Fibroblast of skin of scalp (primary cell): ENCODE data around the gene LRP5.

Experiments used
- DNase-seq: peaks from one replicate; pipeline ENCODE4 v3.0.0-alpha.2; 2013

Gene LRP5

DNA sequence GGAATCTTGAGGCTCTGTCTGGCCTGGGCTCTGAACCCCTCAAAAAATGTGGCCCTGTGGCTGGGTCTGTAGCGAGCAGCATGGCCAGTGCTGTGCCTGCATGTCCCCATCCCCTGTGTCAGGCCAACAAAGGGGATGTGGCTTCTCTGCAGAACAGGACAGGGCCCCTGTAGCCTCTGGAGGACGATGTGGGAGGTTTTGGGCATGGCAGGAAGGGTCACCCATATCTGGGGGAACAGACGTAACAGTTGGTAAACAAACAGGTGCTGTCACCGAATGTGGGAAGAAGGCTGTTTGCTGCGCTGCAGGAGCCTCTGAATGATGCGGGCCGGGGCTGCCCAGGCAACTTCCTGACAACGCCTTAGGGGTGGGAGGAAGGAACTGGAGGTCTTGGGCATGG lies 35.0 kb downstream of the LRP5 start:
- no peak for DNase-seq

DNA sequence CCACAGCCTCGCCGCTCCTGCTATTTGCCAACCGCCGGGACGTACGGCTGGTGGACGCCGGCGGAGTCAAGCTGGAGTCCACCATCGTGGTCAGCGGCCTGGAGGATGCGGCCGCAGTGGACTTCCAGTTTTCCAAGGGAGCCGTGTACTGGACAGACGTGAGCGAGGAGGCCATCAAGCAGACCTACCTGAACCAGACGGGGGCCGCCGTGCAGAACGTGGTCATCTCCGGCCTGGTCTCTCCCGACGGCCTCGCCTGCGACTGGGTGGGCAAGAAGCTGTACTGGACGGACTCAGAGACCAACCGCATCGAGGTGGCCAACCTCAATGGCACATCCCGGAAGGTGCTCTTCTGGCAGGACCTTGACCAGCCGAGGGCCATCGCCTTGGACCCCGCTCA lies 35.5 kb downstream of the LRP5 start:
- DNase-seq, result no peak

DNA sequence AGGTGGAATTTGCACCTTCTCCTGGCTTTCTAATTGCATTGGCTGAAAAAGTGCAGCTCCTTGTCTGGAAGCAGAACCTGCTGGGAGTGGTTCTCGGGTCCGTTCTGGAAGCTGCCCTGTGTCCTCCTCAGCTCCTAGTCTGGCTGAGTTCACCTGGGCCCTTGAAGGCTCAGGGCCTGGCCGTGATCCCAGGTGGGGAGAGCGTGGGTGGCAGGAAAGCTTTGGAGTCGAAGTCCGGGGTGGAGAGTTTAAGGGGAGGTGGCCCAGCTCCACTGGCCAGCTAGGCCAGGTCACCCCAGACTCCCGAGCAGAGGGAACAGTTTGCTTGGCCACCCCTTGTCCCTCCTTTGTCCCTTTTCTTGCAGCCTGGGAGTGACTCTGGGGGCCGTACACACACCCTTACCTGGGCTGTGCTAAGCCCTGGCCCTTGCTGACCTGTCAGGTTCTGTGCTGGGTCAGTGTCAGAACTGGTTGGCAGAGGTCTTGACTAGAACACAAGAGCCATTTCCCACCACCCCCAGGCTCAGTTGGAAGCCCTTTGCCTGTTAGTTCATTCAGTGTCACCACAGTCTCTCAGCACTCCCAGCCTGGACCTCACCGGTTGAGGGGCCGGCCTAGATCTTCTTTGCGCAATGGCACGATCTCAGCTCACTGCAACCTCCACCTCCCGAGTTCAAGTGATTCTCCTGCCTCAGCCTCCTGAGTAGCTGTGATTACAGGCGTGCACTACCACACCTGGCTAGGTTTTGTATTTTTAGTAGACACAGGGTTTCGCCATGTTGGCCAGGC lies 37.3 kb downstream of the LRP5 start:
- no peak for DNase-seq

DNA sequence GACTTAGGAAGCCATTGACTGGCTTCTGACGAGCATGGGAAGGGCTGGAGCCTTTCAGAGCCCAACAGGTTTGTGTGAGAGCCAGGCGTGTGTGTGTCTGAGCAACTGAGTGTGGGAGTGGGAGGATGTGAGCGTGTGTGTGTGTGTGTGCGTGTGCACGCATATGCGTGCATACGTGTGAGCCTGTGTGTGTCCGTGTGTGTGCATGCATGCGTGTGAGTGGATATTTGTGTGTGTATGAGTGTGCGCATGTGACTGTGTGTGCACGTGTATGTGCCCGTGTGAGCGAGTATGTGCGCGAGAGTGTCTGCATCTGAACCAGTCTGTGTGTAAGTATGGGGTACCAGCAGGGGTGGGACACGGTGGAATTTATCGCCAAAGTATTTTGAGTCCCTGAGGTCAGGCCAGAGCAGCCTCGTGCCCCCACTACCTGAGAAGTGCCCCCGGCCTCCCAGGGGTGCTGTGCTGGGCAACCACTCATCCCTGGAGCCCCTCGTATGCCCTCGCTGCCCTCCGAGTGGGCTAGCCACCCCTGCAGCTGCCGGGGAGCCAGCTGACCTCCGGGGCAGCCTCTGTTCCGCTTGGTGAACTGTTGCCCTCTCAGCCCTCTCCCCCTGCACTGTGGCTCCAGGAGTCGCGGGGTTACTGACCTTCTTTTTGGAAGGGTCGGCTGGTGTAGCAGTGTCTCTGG lies 38.5 kb downstream of the LRP5 start:
- DNase-seq, result no peak

DNA sequence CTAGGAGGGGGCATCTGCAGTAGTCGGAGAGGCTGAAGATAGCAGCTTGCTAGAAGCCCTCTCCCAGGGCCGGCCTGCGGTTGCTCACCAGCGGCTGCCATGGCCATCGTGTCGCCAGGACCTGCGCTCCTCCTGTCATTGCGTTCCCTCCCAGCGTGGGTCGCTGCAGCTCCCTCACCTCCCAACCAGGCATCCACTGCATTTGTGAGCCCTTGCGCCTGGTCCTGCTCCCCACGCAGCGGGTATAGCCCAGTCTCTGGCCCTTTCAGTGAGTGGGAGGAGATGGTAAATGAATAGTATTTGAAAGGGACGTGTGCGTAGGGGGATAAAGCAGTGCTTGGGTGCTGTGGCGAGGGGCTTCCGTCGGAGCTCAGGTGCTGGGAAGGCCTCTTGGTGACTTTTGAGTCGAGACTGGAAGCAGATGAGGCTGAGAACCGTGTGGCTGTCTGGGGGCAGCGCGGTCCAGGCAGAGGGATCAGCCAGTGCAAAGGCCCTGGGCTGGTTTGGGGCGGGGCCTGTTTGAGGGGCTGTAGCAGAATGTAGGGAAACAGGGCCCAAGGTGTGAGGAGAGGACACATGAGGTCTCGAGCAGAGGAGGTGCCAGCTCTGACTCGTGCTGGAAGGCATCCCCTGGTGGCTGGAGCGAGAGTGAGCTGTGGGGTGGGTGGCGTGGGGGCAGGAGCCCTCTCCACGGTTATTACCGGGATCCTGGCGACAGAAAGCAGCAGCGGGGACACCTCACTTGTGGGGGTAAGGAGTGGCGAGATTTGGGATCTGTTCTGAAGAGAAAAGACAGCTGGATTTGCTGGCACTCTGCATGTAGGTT lies 39.3 kb downstream of the LRP5 start:
- DNase-seq, result no peak

DNA sequence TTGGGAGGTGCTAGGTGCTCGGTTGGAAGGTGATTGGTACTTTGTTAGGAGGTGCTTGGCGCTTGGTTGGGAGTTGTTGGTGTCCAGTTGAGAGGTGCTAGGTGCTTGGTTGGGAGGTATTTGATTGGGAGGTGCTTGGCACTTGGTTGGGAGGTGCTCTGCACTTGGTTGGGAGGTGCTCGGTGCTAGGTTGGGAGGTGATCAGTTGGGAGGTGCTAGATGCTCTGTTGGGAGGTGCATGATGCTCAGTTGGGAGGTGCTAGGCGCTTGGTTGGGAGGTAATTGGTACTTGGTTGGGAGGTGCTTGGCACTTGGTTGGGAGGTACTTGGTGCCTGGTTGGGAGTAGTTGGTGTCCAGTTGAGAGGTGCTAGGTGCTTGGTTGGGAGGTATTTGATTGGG lies 40.2 kb downstream of the LRP5 start:
- no peak for DNase-seq

DNA sequence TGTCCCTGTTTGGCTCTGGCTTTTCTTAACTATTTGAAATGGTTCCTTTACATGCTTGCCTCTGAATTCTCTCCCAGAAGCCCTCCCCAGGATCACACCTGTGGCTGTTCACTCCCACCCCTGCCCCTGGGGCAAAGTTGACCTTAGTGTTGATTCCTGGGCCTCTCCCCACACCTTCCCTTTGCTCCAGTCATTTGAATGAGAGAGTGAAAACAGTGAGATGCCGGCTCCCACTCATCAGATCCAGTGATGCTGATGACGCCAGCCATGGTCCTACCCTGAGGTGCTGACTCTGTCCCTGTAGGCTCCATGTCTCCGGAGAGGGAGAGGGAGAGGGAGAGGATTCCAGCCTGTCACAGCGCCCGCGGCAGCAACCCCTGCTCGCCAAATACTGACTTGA lies 40.7 kb downstream of the LRP5 start:
- no peak for DNase-seq

DNA sequence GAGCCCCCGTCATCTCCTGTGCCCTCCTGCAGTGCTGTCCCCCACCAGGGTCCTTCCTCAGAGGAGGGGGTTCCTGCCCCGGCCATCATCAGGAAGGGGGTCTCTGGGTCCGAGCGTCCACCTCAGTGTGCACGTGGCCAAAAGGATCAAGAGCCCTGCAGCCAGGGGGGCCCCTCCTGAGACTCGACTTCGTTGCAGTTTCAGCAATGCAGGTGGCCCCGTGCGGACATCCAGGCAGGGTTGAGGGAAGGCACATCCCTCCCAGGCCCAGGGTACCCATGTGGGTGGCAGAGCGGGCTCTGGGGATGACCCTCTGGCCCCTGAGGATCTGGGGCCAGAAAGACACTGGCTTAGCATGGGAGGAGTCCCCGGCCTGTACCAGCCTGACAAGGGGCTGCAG lies 41.3 kb downstream of the LRP5 start:
- DNase-seq, result no peak

DNA sequence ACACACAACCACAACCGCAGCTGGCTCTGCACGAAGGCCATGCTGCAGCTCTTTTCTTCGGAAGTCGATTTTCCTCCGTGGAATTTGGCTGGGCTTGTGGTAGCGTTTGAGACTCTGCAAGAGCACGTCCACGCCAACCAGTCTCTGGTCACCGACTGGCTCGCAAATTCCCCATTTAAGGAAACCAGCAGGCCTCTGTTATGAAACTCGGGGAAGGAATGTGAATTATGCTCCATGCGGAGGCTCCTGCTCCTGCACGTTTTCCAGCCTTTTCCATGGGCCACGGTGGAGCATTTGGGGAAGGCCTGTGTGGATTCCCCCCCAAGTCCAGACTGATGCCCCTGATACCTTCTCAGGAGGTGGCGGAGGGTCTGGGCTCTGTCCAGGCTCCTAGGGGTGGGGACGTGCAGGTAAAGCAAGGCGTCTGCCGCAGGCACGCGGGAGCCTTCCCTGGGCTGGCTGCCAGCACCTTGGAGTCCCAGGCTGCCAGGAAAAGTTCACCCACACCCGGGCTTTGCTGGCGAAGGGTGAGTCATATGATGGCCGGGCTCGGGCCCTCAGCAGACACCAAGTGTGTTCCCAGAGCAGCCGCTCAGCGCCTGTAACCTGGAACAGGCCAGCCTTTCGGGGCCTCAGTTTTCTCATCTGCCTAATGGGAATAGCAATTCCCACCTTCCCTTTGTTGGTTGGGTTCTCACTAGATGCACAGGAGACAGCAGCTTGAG lies 41.9 kb downstream of the LRP5 start:
- DNase-seq, result peak; percentile 99

DNA sequence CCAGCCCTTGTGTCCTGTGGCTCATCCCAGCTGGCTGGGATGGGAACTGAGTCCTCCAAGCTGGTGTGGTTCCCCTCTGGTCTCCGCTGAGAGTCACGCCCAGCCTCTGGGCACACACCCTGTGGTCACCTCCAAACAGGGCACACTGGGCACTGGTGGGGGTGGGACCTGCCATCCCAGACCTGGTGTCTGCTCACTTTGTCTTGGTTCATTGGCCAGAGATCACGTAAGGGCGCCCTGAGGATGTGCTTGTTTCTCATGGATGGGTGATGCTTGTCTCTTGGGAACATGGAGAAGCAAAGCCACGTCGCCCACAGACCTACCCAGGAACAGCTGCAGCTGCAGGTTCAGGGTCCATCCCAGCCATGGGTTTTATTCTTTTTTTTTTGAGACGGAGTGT lies 43.1 kb downstream of the LRP5 start:
- DNase-seq, result no peak

DNA sequence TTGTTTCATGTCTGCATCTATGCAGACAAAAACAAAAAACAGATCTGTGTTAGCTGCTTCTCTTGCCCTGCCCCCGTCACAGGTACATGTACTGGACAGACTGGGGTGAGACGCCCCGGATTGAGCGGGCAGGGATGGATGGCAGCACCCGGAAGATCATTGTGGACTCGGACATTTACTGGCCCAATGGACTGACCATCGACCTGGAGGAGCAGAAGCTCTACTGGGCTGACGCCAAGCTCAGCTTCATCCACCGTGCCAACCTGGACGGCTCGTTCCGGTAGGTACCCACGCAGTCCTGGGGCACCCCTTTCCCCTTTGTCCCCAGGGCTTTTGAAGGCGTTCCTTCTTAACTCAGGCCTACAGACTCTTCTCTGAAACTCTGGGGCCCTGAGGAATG lies 45.2 kb downstream of the LRP5 start:
- no peak for DNase-seq

DNA sequence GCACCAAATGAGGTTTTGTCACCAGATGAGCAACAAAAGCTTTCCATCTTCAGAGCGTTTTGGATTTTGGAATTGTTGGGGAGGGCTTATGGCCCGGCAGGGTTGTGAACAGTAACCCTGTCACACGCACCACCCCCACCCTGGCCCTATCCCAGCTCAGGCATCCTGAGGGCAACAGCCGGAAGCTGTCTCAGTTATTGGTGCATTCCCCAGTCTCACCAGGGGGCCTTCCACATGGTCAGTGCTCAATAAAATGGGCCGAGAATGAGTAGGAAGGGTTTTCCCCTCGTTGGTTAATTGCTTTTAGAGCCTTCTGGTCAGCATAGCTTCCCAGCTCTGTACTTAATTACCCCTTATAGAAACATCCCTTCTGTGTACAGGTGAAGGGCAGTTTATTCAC lies 46.0 kb downstream of the LRP5 start:
- peak; percentile 50 for DNase-seq

DNA sequence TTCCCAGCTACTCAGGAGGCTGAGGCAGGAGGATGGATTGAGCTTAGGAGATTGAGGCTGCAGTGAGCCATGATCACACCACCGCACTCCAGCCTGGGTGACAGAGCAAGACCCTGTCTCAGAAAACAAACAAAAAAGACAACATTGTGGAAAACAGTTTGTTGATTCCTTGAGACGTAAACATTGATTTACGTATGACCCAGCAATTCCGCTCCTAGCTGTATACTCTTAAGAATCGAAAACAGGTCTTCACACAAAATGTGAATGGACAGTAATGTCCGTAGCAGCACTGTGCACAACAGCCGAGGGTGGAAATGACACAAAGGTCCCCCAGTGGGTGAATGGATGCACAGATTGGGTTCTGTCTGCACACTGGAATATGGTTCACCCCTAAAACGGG lies 49.3 kb downstream of the LRP5 start:
- DNase-seq, result no peak

DNA sequence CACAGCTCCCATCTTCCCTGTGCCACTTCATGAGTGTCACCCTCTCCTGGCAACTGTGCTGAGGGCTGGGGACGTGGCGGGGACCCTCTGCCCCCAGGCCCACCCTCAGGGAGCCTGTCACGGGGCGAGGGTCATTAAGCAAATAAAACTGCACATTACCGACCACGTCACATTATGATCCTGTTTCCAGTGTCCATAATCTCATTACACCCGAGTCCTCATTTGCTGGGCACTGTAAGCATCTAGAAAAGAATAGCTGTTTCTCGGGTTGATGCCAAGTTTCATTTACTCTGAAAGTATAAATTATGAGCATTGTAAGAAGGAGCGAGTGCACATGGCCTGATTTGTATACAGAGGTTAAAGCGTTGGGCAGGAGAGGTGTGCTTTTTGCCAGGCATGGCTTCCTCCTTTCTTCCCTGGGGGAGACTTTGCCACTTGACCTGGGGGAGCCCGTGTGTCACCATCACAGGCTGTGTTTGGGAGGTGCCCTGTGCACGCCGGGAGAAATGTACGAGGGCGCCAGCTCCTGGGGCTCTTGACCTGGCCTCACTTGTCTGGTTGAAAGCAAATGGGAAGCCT lies 50.5 kb downstream of the LRP5 start:
- no peak for DNase-seq

DNA sequence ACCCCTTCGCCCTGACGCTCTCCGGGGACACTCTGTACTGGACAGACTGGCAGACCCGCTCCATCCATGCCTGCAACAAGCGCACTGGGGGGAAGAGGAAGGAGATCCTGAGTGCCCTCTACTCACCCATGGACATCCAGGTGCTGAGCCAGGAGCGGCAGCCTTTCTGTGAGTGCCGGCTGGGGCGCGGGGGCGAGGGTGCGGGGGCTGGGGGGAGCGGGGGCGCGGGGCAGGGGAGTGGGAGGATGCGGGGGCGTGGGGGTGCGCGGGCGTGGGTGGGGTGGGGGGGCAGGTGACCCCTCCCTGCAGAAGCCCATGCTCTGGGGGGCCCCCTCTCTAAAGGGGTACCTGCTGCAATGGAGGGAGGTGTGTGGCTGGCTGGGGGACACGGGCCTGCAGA lies 51.4 kb downstream of the LRP5 start:
- no peak for DNase-seq

DNA sequence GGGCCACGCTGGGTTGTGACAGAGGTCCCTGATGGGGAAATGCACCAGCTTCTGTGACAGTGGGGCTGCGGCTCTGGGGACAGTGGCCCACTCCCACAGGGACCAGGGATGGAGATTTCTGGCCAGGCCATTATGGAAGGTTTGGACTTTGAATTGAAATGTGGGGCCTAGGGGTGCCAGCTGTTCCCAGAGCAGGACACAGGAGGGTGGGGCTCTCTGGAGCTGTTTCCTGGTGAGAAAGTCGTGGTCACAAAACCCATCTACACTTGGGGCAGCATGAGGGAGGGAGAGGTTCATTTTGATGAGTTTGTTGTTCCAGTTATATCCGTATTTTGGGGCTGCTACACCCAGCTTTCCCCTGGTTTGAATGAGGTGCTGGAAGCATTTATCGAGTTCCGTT lies 52.2 kb downstream of the LRP5 start:
- DNase-seq, result no peak

DNA sequence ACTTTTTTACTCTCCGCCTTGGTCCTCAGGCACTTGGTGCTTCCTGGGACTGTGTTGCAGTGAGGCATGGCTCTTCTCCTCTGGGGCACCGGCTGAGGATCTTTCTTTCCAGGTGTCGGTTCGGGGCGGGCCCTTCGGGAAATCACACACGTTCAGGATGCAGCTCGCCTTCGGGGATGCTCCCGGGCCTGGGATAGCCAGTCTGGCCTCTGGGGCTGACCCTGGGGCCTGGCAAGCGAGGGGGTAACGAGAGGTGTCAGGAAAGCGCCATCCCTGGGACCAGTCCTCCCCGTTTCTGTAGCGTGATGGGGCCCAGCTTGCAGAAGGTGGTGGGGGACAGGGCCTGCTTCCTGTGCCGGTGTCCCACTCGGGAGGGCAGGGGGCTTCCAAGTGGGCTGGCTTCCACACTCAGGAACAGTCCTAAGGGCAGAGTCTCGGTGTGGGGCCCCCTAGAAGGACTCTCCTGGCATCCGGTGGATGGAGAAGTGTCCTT lies 53.6 kb downstream of the LRP5 start:
- no peak for DNase-seq

DNA sequence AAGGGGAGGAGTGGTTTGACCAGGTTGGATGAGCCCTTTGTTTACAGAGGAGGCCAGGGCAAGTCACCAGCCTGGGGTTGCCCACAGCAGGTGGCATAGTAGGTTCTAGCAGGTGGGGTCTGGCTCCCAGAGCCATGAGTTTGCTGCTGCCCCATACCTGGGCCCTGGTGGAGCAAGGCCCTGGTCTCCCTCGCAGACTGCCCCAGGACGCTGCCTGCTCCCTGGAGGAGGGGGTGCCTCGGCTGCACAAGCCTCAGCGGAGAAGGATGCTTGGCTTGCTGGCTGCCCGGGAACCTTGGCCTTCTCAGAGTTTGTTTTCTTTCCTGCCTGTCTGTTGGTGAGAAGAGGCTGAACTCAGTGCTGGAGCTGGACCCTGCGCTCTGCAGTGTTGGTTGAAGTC lies 54.9 kb downstream of the LRP5 start:
- DNase-seq, result no peak

DNA sequence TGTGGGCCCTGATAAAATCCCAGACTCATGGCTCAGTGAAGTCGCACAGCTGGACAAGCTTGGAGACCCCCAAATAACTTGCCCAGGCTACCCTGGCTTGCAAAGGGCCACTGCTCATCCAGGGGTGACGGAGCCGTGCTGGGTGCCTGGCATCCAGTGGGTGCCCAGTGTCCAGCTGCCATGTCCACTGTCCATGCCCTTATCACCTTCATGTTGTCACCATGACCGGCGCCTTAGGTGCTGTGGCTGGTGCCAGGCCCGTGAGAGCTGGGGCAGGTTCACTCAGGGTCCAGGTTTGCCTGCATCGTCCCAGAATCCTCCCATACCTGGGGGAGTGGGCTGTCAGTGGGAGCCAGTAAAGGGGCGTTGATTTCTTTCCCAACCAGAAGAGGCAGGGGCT lies 57.4 kb downstream of the LRP5 start:
- no peak for DNase-seq

DNA sequence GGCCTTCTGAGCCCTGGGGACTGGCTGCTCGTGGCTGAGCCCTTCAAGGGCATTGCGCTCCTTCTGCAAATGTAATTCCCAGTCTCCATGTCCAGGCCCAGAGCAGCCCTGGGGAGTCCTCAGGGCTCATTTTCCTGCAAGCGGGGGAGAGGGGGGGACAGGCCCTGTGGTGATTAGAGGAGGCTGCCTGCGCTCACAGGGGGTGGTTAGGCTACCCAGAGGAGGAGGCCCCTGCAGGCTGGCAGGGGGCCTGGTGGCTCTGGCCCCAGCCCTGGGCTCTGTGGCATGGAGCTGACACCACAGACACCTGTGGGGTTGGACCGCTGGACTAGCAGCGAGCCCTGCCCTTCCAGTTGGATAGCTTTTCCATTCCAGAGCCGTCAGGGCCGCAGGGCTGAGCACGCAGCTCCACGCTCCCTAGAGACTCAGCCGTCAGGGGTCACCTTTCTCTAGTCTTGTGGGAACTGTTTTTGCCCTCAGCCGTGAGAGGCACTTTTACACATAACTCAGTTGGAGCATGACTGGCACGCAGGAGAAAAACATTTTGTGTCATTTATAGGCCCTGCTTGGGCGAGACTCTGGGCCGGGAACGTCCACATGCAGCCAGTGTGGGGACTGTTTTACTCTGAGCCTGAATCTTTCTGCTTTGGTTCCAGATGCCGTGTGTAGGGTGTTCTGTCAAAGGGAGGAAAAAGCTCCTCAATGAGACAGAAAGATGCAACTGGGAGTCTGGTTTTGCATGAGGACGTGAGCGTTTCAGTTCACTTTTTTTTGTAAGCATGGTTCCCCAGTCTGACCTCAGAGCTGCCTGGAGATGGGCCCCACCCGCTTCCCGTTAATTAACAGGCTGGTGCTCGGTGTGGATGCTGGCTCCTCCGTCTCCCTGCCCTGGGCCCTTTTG lies 58.1 kb downstream of the LRP5 start:
- DNase-seq, result peak; percentile 55
